RKO (cell line): ENCODE results near the gene PRSS53.
A peak's percentile ranks its signal among the peaks of the same experiment; 100 is the strongest.

ENCODE experiments used
- DNase-seq: peaks from one replicate; pipeline ENCODE4 v3.0.0-alpha.2; 2016; ENCODE audit warnings: low spot score

Gene PRSS53

DNA sequence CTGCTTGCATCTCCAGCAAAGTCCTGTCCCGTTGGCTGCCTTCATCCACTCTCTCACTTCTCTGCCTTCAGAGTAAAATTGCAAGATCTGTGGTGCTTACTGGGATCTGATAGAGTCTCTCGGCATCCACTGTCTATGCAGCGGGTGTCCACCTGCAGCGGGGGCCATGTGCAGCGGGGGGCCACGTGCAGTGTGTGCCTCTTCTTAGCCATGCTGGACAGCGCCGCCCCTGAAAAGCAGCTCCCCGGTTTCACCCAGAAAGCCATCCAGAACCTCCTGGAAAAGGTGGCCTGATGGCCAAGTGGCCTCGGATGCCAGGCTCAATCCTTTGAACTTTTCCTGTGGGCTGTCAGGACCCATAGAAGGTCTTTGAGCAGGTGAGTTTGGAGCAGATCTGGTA, 45.9 kb downstream of the PRSS53 start:
- DNase-seq = no peak

GRCh38 chr16:31038993-31039392, 49.8 kb downstream of the PRSS53 start:
- DNase-seq = no peak

GRCh38 chr16:31036691-31037090, 52.1 kb downstream of the PRSS53 start:
- DNase-seq = no peak

- DNase-seq = peak; percentile 87
Observed at GRCh38 chr16:31033709-31034492, 54.8 kb downstream of the PRSS53 start.
